Breast epithelium (tissue), 3 donors: Measurements from ENCODE around the gene ANKRD55.
"Not testable (repeated sequence)": the region's sequence is repeated elsewhere in the genome, so short reads cannot be mapped to it uniquely, and the experiment has no call there.

Experiments used
- POLR2A ChIP-seq: fragments of 450-650 bp; IDR thresholded peaks from one replicate; pipeline ENCODE4 v1.6.1; 2016; ENCODE audit warnings: antibody characterized with exemption, mild to moderate bottlenecking, moderate library complexity
- POLR2AphosphoS5 ChIP-seq, 3 donors: sonication (generic); formaldehyde crosslinking; IDR thresholded peaks; one replicate each; pipeline ENCODE4 v1.6.1; 2017; ENCODE audit warnings: antibody characterized with exemption in 3 of 3
- TF ChIP-seq, protein P1 (sequence below), 3 donors: fragments of 450-650 bp; IDR thresholded peaks; one replicate each; pipeline ENCODE4 v1.5.1; 2016 to 2017; ENCODE audit warnings: antibody characterized with exemption in 3 of 3, mild to moderate bottlenecking in 3 of 3, moderate library complexity in 3 of 3

DNA sequence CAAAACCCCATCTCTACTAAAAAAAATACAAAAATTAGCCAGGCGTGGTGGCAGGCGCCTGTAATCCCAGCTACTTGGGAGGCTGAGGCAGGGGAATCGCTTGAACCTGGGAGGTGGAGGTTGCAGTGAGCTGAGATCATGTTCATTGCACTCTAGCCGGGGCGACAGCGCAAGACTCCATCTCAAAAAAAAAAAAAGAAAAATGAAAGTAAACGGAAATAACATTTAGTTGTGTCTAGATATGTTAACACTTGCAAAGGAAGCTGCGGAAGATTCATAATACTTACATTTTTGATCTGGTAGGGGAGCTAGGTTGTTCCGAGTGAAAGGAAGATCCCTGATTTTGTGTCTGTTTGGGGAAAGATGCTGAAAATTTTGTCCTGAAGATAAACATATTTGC is 130.9 kb downstream of the ANKRD55 start:
- TF ChIP-seq, protein P1, sequence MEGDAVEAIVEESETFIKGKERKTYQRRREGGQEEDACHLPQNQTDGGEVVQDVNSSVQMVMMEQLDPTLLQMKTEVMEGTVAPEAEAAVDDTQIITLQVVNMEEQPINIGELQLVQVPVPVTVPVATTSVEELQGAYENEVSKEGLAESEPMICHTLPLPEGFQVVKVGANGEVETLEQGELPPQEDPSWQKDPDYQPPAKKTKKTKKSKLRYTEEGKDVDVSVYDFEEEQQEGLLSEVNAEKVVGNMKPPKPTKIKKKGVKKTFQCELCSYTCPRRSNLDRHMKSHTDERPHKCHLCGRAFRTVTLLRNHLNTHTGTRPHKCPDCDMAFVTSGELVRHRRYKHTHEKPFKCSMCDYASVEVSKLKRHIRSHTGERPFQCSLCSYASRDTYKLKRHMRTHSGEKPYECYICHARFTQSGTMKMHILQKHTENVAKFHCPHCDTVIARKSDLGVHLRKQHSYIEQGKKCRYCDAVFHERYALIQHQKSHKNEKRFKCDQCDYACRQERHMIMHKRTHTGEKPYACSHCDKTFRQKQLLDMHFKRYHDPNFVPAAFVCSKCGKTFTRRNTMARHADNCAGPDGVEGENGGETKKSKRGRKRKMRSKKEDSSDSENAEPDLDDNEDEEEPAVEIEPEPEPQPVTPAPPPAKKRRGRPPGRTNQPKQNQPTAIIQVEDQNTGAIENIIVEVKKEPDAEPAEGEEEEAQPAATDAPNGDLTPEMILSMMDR (IDR thresholded peaks at IDR 0.05): not testable (repeated sequence)
- not testable (repeated sequence) for TF ChIP-seq POLR2A; POLR2AphosphoS5 (IDR thresholded peaks at IDR 0.05)
